ENCODE results near the gene OMP. TPM values are rescaled to one million over a fixed set of nuclear protein-coding genes. Genes with fewer than 3 reads are reported as not detected.

Gene OMP
- total RNA-seq, 4 donors from 2014 or later = not detected

- intact Hi-C loops (cut with DNase I) = no loop called here
- Histone ChIP-seq H3K36me3 (no peaks in the 10 kb centered on the region), H3K4me3 (no peak overlapping the region), H3K27me3 (no peaks in the 10 kb centered on the region), H3K4me1 (no peaks in the 10 kb centered on the region), H3K9me3 (peaks cover 0 to 20% (median 14%) of the 10 kb centered on the region in 4 donors), H3K27ac (replicated peaks in 1 of 4) (no peak overlapping the region)
- 78% methylated on average over 2 of the region's 2 CpGs for WGBS
- DNase-seq (ENCODE audit: extremely low spot score) = no peak
- TF ChIP-seq POLR2AphosphoS5 (IDR thresholded peaks at IDR 0.05) (no peak), CTCF (IDR thresholded peaks at IDR 0.05) (no peak)
Observed at GRCh38 chr11:77055101-77055561, 47.5 kb upstream of the OMP start.

GRCh38 chr11:77055913-77056312 lies 46.7 kb upstream of the OMP start:
- no peak overlapping the region for H3K27ac ChIP-seq (replicated peaks in 1 of 4)
- no peaks in the 10 kb centered on the region for H3K36me3 ChIP-seq
- TF ChIP-seq CTCF (IDR thresholded peaks at IDR 0.05) (no peak), POLR2AphosphoS5 (IDR thresholded peaks at IDR 0.05) (no peak), POLR2A (IDR thresholded peaks at IDR 0.05; ENCODE audit: low read depth) (no peak), EP300 (IDR thresholded peaks at IDR 0.05) (no peak)
- no peaks in the 10 kb centered on the region for H3K4me1 ChIP-seq
- no peak overlapping the region for H3K4me3 ChIP-seq
- no peak for DNase-seq (ENCODE audit: extremely low spot score)
- no peaks in the 10 kb centered on the region for H3K27me3 ChIP-seq
- peaks cover 0 to 20% (median 14%) of the 10 kb centered on the region in 4 donors for H3K9me3 ChIP-seq
- WGBS = 92% methylated on average over 5 of the region's 5 CpGs
- intact Hi-C loops (cut with DNase I) = no loop called here

GRCh38 chr11:77056814-77057402 lies 45.7 kb upstream of the OMP start:
- Histone ChIP-seq H3K27ac (replicated peaks in 1 of 4) (no peak overlapping the region), H3K27me3 (no peaks in the 10 kb centered on the region), H3K36me3 (no peaks in the 10 kb centered on the region), H3K9me3 (peaks cover 0 to 20% (median 14%) of the 10 kb centered on the region in 4 donors), H3K4me3 (no peak overlapping the region), H3K4me1 (no peaks in the 10 kb centered on the region)
- intact Hi-C loops (cut with DNase I) = no loop called here
- DNase-seq (ENCODE audit: extremely low spot score) = no peak
- WGBS = 91% methylated on average over 3 of the region's 3 CpGs
- TF ChIP-seq EP300 (IDR thresholded peaks at IDR 0.05) = no peak
- TF ChIP-seq CTCF (IDR thresholded peaks at IDR 0.05) = no peak
- TF ChIP-seq POLR2A (IDR thresholded peaks at IDR 0.05; ENCODE audit: low read depth) = no peak
- TF ChIP-seq POLR2AphosphoS5 (IDR thresholded peaks at IDR 0.05) = no peak

- Histone ChIP-seq H3K4me3 (no peak overlapping the region), H3K27ac (replicated peaks in 1 of 4) (no peak overlapping the region), H3K27me3 (no peaks in the 10 kb centered on the region), H3K9me3 (peaks cover 0 to 20% (median 14%) of the 10 kb centered on the region in 4 donors), H3K4me1 (no peaks in the 10 kb centered on the region), H3K36me3 (no peaks in the 10 kb centered on the region)
- DNase-seq (ENCODE audit: extremely low spot score) = no peak
- WGBS = 82% methylated on average over 2 of the region's 9 CpGs
- TF ChIP-seq POLR2A (IDR thresholded peaks at IDR 0.05; ENCODE audit: low read depth) (no peak), CTCF (IDR thresholded peaks at IDR 0.05) (no peak), POLR2AphosphoS5 (IDR thresholded peaks at IDR 0.05) (no peak), EP300 (IDR thresholded peaks at IDR 0.05) (no peak)
- intact Hi-C loops (cut with DNase I) = no loop called here
Observed at GRCh38 chr11:77057938-77058474, 44.6 kb upstream of the OMP start.

GRCh38 chr11:77058900-77059299 lies 43.7 kb upstream of the OMP start:
- 81% methylated on average over 2 of the region's 2 CpGs for WGBS
- H3K9me3 ChIP-seq = peaks cover 0 to 20% (median 14%) of the 10 kb centered on the region in 4 donors
- intact Hi-C loops (cut with DNase I) = no loop called here
- no peaks in the 10 kb centered on the region for H3K4me1 ChIP-seq
- H3K36me3 ChIP-seq = no peaks in the 10 kb centered on the region
- no peak overlapping the region for H3K27ac ChIP-seq (replicated peaks in 1 of 4)
- H3K4me3 ChIP-seq = no peak overlapping the region
- no peak for DNase-seq (ENCODE audit: extremely low spot score)
- no peaks in the 10 kb centered on the region for H3K27me3 ChIP-seq
- TF ChIP-seq CTCF (IDR thresholded peaks at IDR 0.05) (no peak), POLR2A (IDR thresholded peaks at IDR 0.05; ENCODE audit: low read depth) (no peak)
